ENCODE results near the gene RAPGEF6.

- TF ChIP-seq POLR2A (IDR thresholded peaks at IDR 0.05) (no peak), CTCF (IDR thresholded peaks at IDR 0.05) (no peak)
Measured at GRCh38 chr5:131581702-131582101, 53.3 kb downstream of the RAPGEF6 start.
